Neural cell (in vitro differentiated cells): ENCODE data around the gene AGXT.

Source experiments
- TF ChIP-seq, protein P1 (sequence below): fragments of 450-650 bp; IDR thresholded peaks from 2 replicates; pipeline ENCODE4 v1.5.1; 2014; ENCODE audit warnings: antibody characterized with exemption, mild to moderate bottlenecking, moderate library complexity; ENCODE audit not compliant: poor library complexity, severe bottlenecking
- TF ChIP-seq, protein P2 (sequence below): IDR thresholded peaks from 2 replicates; pipeline ENCODE4 v1.6.1; 2012; ENCODE audit warnings: borderline replicate concordance

DNA sequence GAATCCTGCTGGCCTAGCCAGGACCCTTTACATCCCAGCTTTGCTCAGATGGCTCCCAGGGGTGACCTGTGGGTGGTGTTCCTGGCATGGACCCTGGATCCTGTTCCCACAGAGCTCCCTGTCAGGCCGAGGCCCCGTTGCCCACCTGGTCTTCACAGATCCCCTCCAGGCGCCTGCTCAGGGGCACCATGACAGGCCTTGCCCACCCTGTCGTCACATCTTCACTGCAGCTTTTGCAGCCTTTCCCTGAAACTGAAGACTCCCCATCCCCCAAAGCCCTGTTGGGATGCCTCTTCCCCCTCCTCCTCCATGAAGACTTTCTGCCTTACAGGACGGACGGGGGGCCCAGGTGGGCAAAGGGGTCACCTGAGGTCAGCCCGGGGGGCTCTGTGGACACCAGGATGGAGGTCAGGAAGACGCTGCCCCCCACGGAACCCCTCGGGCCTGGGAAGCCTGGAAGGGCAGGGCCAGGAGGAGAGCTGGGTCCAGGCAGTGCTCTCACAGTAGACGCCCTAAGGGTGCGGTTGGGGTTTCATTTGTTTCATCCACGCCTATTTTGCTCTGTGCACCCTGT is 35.6 kb upstream of the AGXT start:
- TF ChIP-seq, protein P1, sequence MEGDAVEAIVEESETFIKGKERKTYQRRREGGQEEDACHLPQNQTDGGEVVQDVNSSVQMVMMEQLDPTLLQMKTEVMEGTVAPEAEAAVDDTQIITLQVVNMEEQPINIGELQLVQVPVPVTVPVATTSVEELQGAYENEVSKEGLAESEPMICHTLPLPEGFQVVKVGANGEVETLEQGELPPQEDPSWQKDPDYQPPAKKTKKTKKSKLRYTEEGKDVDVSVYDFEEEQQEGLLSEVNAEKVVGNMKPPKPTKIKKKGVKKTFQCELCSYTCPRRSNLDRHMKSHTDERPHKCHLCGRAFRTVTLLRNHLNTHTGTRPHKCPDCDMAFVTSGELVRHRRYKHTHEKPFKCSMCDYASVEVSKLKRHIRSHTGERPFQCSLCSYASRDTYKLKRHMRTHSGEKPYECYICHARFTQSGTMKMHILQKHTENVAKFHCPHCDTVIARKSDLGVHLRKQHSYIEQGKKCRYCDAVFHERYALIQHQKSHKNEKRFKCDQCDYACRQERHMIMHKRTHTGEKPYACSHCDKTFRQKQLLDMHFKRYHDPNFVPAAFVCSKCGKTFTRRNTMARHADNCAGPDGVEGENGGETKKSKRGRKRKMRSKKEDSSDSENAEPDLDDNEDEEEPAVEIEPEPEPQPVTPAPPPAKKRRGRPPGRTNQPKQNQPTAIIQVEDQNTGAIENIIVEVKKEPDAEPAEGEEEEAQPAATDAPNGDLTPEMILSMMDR = no peak
- TF ChIP-seq, protein P2, sequence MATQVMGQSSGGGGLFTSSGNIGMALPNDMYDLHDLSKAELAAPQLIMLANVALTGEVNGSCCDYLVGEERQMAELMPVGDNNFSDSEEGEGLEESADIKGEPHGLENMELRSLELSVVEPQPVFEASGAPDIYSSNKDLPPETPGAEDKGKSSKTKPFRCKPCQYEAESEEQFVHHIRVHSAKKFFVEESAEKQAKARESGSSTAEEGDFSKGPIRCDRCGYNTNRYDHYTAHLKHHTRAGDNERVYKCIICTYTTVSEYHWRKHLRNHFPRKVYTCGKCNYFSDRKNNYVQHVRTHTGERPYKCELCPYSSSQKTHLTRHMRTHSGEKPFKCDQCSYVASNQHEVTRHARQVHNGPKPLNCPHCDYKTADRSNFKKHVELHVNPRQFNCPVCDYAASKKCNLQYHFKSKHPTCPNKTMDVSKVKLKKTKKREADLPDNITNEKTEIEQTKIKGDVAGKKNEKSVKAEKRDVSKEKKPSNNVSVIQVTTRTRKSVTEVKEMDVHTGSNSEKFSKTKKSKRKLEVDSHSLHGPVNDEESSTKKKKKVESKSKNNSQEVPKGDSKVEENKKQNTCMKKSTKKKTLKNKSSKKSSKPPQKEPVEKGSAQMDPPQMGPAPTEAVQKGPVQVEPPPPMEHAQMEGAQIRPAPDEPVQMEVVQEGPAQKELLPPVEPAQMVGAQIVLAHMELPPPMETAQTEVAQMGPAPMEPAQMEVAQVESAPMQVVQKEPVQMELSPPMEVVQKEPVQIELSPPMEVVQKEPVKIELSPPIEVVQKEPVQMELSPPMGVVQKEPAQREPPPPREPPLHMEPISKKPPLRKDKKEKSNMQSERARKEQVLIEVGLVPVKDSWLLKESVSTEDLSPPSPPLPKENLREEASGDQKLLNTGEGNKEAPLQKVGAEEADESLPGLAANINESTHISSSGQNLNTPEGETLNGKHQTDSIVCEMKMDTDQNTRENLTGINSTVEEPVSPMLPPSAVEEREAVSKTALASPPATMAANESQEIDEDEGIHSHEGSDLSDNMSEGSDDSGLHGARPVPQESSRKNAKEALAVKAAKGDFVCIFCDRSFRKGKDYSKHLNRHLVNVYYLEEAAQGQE = no peak
